Caco-2 (cell line): ENCODE measurements around the gene REEP6. TPM values are rescaled to one million over a fixed set of nuclear protein-coding genes. Genes with fewer than 3 reads are reported as not detected.

Experiments used
- BruUV-seq: library from RNA; stranded (reverse); fragments of 400-500 nt; replicated peaks from 2 replicates; lab custom pipeline; 2021; lab: Mats Ljungman, UMichigan
- CTCF ChIA-PET: fragments of 300-600 bp; sonication (Branson Sonifier 250); formaldehyde crosslinking; loops from one replicate; lab custom pipeline; 2022; ENCODE audit warnings: antibody characterized with exemption; lab: Charles Lee
- POLR2A ChIA-PET: fragments of 300-600 bp; sonication (Branson Sonifier 250); formaldehyde crosslinking; loops from one replicate; lab custom pipeline; 2022; ENCODE audit warnings: antibody characterized with exemption; lab: Charles Lee
- DNase-seq, 2 experiments: peaks; one replicate each; pipeline versions ENCODE4 v3.0.0 to v3.0.0-alpha.2; 2020 to 2022
- H3K27me3 ChIP-seq: replicated peaks from 2 replicates; pipeline ENCODE4 v1.6.0; 2011; ENCODE audit warnings: low read length; ENCODE audit not compliant: control insufficient read depth, insufficient read depth
- H3K36me3 ChIP-seq: 2 replicates; pipeline ENCODE4 v1.5.1; 2011; ENCODE audit warnings: low read length; ENCODE audit not compliant: control insufficient read depth, insufficient read depth
- H3K4me1 ChIP-seq: fragments of 250-450 bp; sonication (Bioruptor Pico); 2 replicates; pipeline ENCODE4 v1.5.1; 2020; ENCODE audit warnings: mild to moderate bottlenecking
- H3K4me3 ChIP-seq: 2 replicates; pipeline ENCODE4 v1.5.1; 2011; ENCODE audit warnings: low read depth, mild to moderate bottlenecking, control low read depth, low read length
- H3K9me3 ChIP-seq: fragments of 250-450 bp; sonication (Bioruptor Pico); 2 replicates; pipeline ENCODE4 v1.5.1; 2020; ENCODE audit warnings: mild to moderate bottlenecking, moderate library complexity
- H3K27ac Mint-ChIP-seq: one replicate; pipeline ENCODE4 v1.8.0; 2022; ENCODE audit warnings: mixed read lengths; ENCODE audit not compliant: unreplicated experiment
- H3K27me3 Mint-ChIP-seq: one replicate; pipeline ENCODE4 v1.8.0; 2022; ENCODE audit warnings: mixed read lengths; ENCODE audit not compliant: insufficient read depth, unreplicated experiment
- H3K36me3 Mint-ChIP-seq: one replicate; pipeline ENCODE4 v1.8.0; 2022; ENCODE audit warnings: mild to moderate bottlenecking, mixed read lengths; ENCODE audit not compliant: insufficient read depth, unreplicated experiment
- H3K4me1 Mint-ChIP-seq: one replicate; pipeline ENCODE4 v1.8.0; 2022; ENCODE audit warnings: low read depth, mixed read lengths; ENCODE audit not compliant: unreplicated experiment
- H3K4me3 Mint-ChIP-seq: one replicate; pipeline ENCODE4 v1.8.0; 2022; ENCODE audit warnings: mild to moderate bottlenecking, moderate library complexity, mixed read lengths; ENCODE audit not compliant: unreplicated experiment
- H3K9me3 Mint-ChIP-seq: one replicate; pipeline ENCODE4 v1.8.0; 2022; ENCODE audit warnings: mixed read lengths; ENCODE audit not compliant: unreplicated experiment
- CTCF ChIP-seq, 2 experiments: fragments of 200-600 bp in 1 of 2; IDR thresholded peaks; 1 replicate in 1 of 2; 2 replicates in 1 of 2; pipeline versions ENCODE4 v1.5.1 to v1.8.0; 2011 to 2022; ENCODE audit warnings: antibody characterized with exemption in 1 of 2, control low read depth in 1 of 2, inconsistent platforms in 1 of 2, low read depth in 1 of 2, low read length in 1 of 2, mild to moderate bottlenecking in 1 of 2, moderate library complexity in 1 of 2; ENCODE audit not compliant: insufficient read depth in 1 of 2, severe bottlenecking in 1 of 2, unreplicated experiment in 1 of 2
- intact Hi-C: fragments of 100-400 bp; cut with micrococcal nuclease; formaldehyde crosslinking; loops from one replicate; pipeline ENCODE4 v1.10.0; 2022; ENCODE audit not compliant: unreplicated experiment
- total RNA-seq: library from RNA; stranded (reverse); gene quantifications from 2 replicates; pipeline ENCODE4 v1.2.3, GENCODE V29; 2022

The REEP6 gene
- total RNA-seq, 1 experiment from 2014 or later: 50.2 TPM

- H3K4me3 ChIP-seq: peak overlapping the region; percentile 65
- no TSS peak for BruUV-seq
- peak in 1 of 2 experiments; percentile 53 for TF ChIP-seq CTCF (IDR thresholded peaks at IDR 0.05; ENCODE audit: insufficient read depth in 1 of 2, low read depth in 1 of 2, low read length in 1 of 2, severe bottlenecking in 1 of 2, unreplicated experiment in 1 of 2)
- H3K9me3 ChIP-seq: no peaks in the 10 kb centered on the region
- no peaks in the 10 kb centered on the region for H3K27me3 Mint-ChIP-seq
- H3K4me1 Mint-ChIP-seq: peaks cover 4% of the 10 kb centered on the region
- peaks cover 15% of the 10 kb centered on the region for H3K4me1 ChIP-seq
- peaks cover 46% of the 10 kb centered on the region for H3K36me3 Mint-ChIP-seq
- no peaks in the 10 kb centered on the region for H3K9me3 Mint-ChIP-seq
- no peaks in the 10 kb centered on the region; the same call in 1 of the 2 replicates for H3K36me3 ChIP-seq
- H3K27ac Mint-ChIP-seq: no peak overlapping the region
- peak in 1 of 2 experiments; percentile 50 for DNase-seq
- H3K4me3 Mint-ChIP-seq: peak overlapping the region; percentile 89
- no peaks in the 10 kb centered on the region for H3K27me3 ChIP-seq
- POLR2A ChIA-PET: no interaction called here
- CTCF ChIA-PET: interaction anchor here (0.7 to 0.9 kb wide), 3 partner anchors 19 to 119 kb away, joined by 3 to 8 read pairs (median 5); partner anchors contain the start of gene REEP6
- intact Hi-C loops: loop anchor here (2.0 to 5.0 kb wide), 2 partner anchors 37 to 64 kb away; partner anchors contain the start of gene DAZAP1
Measured at GRCh38 chr19:1471515-1472160, 19.3 kb upstream of the REEP6 start.

GRCh38 chr19:1472231-1473084 is 18.5 kb upstream of the REEP6 start:
- no TSS peak for BruUV-seq
- no peak for DNase-seq
- Mint-ChIP-seq H3K4me3 (peak overlapping the region; percentile 89), H3K27ac (no peak overlapping the region), H3K4me1 (peaks cover 4% of the 10 kb centered on the region), H3K27me3 (no peaks in the 10 kb centered on the region), H3K36me3 (peaks cover 46% of the 10 kb centered on the region), H3K9me3 (no peaks in the 10 kb centered on the region)
- ChIA-PET POLR2A (no interaction called here), CTCF (interaction anchor here (0.8 kb wide), 1 partner anchor 19 kb away, joined by 8 read pairs; the partner anchor contains the start of gene REEP6)
- Histone ChIP-seq H3K4me1 (peaks cover 15% of the 10 kb centered on the region), H3K9me3 (no peaks in the 10 kb centered on the region), H3K36me3 (no peaks in the 10 kb centered on the region; the same call in 1 of the 2 replicates), H3K4me3 (no peak overlapping the region), H3K27me3 (no peaks in the 10 kb centered on the region)
- intact Hi-C loops: loop anchor here (5.0 kb wide), 1 partner anchor 65 kb away; the partner anchor contains the start of gene DAZAP1
- no peak for TF ChIP-seq CTCF (IDR thresholded peaks at IDR 0.05; ENCODE audit: insufficient read depth in 1 of 2, low read depth in 1 of 2, low read length in 1 of 2, severe bottlenecking in 1 of 2, unreplicated experiment in 1 of 2)
